ENCODE results near the gene ARMH3.

DNA sequence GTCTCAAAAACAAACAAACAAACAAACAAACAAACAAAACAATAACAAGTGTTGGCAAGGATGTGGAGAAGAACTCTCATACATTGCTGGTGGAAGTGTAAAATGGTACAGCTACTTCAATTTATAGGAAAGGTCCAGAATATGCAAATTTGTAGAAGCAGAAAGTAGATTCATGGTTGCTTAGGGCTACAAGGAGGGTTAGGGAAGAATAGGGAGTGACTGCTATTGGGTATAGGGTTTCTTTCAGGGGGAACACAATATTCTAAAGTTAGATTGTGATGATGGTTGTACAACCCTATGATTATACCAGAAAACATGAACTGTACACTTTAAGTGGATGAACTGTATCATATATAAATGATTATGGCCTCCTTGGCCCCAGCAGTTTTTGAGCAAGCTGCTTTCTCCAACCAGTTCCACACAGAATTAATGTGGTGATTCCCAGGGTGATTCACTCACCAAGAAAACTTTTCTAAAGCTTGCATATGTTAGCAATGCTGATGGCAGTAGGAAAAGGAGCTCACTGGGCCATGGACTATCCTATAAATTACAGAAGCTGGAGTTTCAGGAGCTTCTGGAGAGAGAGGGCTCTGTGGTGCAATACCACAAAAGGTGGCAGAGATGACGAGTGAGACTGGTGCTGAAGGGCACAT lies 159.6 kb downstream of the ARMH3 start:
- TF ChIP-seq, protein P1, sequence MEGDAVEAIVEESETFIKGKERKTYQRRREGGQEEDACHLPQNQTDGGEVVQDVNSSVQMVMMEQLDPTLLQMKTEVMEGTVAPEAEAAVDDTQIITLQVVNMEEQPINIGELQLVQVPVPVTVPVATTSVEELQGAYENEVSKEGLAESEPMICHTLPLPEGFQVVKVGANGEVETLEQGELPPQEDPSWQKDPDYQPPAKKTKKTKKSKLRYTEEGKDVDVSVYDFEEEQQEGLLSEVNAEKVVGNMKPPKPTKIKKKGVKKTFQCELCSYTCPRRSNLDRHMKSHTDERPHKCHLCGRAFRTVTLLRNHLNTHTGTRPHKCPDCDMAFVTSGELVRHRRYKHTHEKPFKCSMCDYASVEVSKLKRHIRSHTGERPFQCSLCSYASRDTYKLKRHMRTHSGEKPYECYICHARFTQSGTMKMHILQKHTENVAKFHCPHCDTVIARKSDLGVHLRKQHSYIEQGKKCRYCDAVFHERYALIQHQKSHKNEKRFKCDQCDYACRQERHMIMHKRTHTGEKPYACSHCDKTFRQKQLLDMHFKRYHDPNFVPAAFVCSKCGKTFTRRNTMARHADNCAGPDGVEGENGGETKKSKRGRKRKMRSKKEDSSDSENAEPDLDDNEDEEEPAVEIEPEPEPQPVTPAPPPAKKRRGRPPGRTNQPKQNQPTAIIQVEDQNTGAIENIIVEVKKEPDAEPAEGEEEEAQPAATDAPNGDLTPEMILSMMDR (IDR thresholded peaks at IDR 0.05): no peak
- TF ChIP-seq POLR2A (IDR thresholded peaks at IDR 0.05): no peak

Data from testis (tissue), 2 donors.